ENCODE data around the gene ARPC5L. TPM values are rescaled to one million over a fixed set of nuclear protein-coding genes. Genes with fewer than 3 reads are reported as not detected.

ARPC5L gene
- total RNA-seq, 2 experiments from 2014 or later, result 76.6 to 79.4 TPM

DNA sequence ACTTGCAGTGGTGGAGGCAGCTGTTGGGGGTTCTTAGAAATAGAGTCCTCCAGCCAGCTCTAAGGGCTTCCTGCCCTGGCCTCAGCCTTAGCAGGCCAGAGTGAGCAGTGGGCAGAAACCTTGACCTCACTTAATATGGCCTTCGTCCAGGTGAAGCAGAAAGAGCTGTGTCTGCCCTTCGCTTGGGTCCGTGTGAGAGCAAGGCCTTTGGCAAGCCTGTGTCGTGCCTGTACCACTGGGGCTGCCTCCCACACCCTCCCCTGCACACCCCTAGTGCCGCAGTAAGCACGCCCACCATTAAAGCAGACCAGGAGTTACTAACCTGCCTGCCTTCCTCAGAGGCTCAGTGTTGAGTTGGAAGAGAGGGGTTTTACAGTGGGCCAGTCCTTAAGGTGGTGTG, 13.6 kb downstream of the ARPC5L start:
- ChIA-PET POLR2A (interaction anchor here (7.9 kb wide), 1 partner anchor 15 kb away, joined by 210 read pairs; the partner anchor contains the start of genes ARPC5L and RPL35), CTCF (no interaction called here)
- DNase-seq, result no peak
- Mint-ChIP-seq H3K27me3 (no peaks in the 10 kb centered on the region), H3K9me3 (no peaks in the 10 kb centered on the region), H3K4me1 (peaks cover 46% of the 10 kb centered on the region), H3K27ac (no peak overlapping the region), H3K4me3 (no peak overlapping the region), H3K36me3 (ENCODE audit: low read depth) (peaks cover 85% of the 10 kb centered on the region)

DNA sequence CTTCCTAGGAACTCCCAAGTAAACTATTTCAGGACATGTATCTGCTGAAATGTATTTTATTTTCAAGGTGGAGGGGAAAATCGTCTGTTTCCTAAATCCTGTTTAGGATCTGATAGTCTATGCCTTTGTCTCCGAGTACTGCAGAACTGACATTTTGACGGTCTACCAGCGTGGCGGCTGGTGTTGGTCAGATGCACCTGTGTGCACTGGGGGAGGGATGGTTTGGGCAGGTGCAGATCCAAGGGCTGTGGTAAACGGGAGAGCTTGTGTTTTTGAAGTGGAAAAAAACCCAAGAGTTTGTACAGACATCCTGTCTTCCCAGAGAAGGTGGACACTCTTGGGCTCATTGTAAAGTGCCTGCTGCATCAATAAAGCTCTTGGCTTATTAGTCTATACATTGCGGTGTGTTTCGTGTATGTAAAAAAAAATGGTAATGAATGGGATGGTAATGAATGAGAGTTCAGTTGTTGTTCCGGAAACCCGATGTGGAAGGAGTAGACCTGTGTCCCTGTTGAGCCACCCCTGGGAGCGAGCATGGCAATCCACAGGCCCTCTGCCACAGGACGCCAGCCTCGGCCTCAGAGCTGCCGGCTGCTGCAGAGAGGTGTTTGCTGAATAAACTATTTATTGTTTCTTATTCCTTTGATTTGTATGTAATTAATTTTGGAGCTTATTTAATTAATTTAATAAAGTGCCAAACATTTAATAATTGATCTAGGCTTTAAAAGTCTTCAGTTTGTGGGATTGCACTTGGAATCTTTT, 15.3 kb downstream of the ARPC5L start:
- Mint-ChIP-seq H3K36me3 (ENCODE audit: low read depth) (peaks cover 71% of the 10 kb centered on the region), H3K9me3 (no peaks in the 10 kb centered on the region), H3K4me1 (peaks cover 30% of the 10 kb centered on the region), H3K27me3 (no peaks in the 10 kb centered on the region), H3K27ac (no peak overlapping the region), H3K4me3 (no peak overlapping the region)
- POLR2A ChIA-PET, result interaction anchor here (0.8 to 7.5 kb wide), 7 partner anchors 7 to 25 kb away, joined by 3 to 53 read pairs (median 5); partner anchors contain the start of genes ARPC5L, RPL35 and WDR38
- CTCF ChIA-PET, result interaction anchor here (1.2 to 1.5 kb wide), 2 partner anchors 17 to 25 kb away, joined by 3 to 5 read pairs; no protein-coding TSS in a partner anchor
- no peak for DNase-seq

DNA sequence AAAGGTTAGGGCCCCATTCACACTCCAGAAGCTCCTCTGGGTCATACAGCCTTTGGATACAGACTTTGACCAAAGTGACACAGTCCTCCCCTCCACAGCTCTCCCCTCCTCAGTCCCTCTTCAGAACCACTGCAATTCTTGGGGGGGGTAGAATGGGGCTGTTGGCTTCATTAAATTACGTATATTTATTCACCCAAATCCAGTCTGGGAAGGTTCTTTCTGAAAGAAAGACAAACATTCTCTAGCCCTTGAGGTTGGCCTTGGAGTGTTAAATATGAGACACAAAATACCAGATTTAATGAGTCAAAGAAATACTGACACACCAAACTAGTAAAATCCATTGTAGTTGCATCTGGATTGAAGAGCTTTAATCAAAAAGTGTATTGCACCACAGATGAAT, 16.1 kb downstream of the ARPC5L start:
- H3K36me3 Mint-ChIP-seq (ENCODE audit: low read depth), result peaks cover 64% of the 10 kb centered on the region
- POLR2A ChIA-PET, result interaction anchor here (0.8 to 7.5 kb wide), 7 partner anchors 7 to 26 kb away, joined by 3 to 53 read pairs (median 5); partner anchors contain the start of genes ARPC5L, RPL35 and WDR38
- CTCF ChIA-PET, result interaction anchor here (0.6 to 1.5 kb wide), 3 partner anchors 16 to 26 kb away, joined by 3 to 5 read pairs (median 4); no protein-coding TSS in a partner anchor
- H3K4me3 Mint-ChIP-seq, result no peak overlapping the region
- no peak for DNase-seq
- H3K4me1 Mint-ChIP-seq, result peaks cover 21% of the 10 kb centered on the region
- H3K27ac Mint-ChIP-seq, result no peak overlapping the region
- no peaks in the 10 kb centered on the region for H3K9me3 Mint-ChIP-seq
- no peaks in the 10 kb centered on the region for H3K27me3 Mint-ChIP-seq

DNA sequence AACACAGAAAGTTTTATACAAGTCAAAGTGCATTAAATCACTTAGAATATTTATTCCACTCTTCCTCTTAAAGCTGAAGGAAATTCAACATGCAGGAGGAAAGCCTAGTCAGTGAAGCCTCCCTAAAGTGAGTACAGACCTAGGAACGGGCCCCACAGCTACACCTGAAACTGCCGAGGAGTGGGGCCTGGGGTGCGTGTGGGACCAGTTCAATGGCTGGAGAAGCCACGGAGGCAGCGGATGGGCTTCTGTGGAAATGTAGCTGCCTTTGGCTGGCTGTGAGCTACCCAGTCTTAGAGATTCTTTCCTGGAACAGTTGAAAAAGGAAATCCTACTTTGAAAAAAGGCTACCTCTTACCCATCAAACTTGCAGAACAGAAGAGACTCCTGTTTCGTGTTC, 16.6 kb downstream of the ARPC5L start:
- no peaks in the 10 kb centered on the region for H3K27me3 Mint-ChIP-seq
- peaks cover 16% of the 10 kb centered on the region for H3K4me1 Mint-ChIP-seq
- no peak overlapping the region for H3K4me3 Mint-ChIP-seq
- peaks cover 59% of the 10 kb centered on the region for H3K36me3 Mint-ChIP-seq (ENCODE audit: low read depth)
- ChIA-PET POLR2A (interaction anchor here (0.9 to 7.5 kb wide), 7 partner anchors 8 to 26 kb away, joined by 3 to 53 read pairs (median 5); partner anchors contain the start of genes ARPC5L, RPL35 and WDR38), CTCF (interaction anchor here (0.6 to 1.5 kb wide), 4 partner anchors 16 to 26 kb away, joined by 3 to 5 read pairs (median 4); partner anchors contain the start of gene WDR38)
- no peak for DNase-seq
- H3K27ac Mint-ChIP-seq, result no peak overlapping the region
- no peaks in the 10 kb centered on the region for H3K9me3 Mint-ChIP-seq

DNA sequence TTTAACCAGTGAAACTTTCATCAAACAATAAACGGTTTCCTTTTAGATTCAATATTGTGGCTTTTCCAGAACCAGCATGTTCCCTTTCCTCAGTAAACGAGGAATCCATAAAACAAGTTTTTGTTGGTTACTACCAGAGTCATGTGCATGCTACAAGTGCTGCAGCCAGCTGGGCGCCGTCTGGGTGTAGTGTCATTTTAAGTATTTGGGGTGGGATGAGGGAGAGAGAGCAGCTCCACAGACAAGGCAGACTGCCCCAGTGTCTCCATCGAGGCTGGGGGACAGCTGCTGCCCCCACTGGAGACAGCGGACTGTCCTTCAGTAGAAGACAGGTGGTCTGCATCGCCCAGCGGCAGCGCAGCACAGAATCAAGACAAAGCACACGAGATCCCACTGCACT, 17.3 kb downstream of the ARPC5L start:
- Mint-ChIP-seq H3K4me1 (peaks cover 9% of the 10 kb centered on the region), H3K36me3 (ENCODE audit: low read depth) (peaks cover 53% of the 10 kb centered on the region), H3K27ac (no peak overlapping the region), H3K4me3 (no peak overlapping the region), H3K9me3 (no peaks in the 10 kb centered on the region), H3K27me3 (no peaks in the 10 kb centered on the region)
- no peak for DNase-seq
- CTCF ChIA-PET, result interaction anchor here (1.3 to 1.4 kb wide), 2 partner anchors 26 to 265 kb away, joined by 3 read pairs; partner anchors contain the start of gene WDR38
- POLR2A ChIA-PET, result interaction anchor here (0.9 to 7.5 kb wide), 4 partner anchors 9 to 24 kb away, joined by 3 to 53 read pairs (median 7); no protein-coding TSS in a partner anchor

DNA sequence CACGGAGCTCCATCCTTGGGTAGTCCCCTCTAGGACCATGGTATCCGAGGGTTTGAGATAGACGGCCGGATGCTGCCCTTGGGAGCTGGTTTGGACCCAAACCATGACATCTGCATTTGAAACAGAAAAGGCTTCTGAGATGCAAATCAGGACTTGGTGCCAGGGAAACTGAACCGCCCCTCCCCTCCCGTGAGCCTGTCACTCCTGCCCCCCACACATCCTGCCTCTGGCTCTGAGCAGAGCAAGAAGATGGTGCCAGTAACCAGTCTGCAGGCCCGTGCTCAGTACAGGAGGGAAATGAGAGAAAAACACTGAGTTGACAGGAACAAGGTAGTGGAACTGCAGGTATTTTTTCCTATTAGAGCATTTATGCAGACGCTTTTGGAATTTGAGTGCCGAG, 18.6 kb downstream of the ARPC5L start:
- no peaks in the 10 kb centered on the region for H3K9me3 Mint-ChIP-seq
- peaks cover 3% of the 10 kb centered on the region for H3K4me1 Mint-ChIP-seq
- no peak for DNase-seq
- ChIA-PET POLR2A (interaction anchor here (0.6 to 7.5 kb wide), 4 partner anchors 10 to 452 kb away, joined by 3 to 53 read pairs (median 8); no protein-coding TSS in a partner anchor), CTCF (interaction anchor here (1.4 kb wide), 1 partner anchor 263 kb away, joined by 3 read pairs; no protein-coding TSS in a partner anchor)
- no peak overlapping the region for H3K27ac Mint-ChIP-seq
- no peaks in the 10 kb centered on the region for H3K27me3 Mint-ChIP-seq
- peaks cover 50% of the 10 kb centered on the region for H3K36me3 Mint-ChIP-seq (ENCODE audit: low read depth)
- no peak overlapping the region for H3K4me3 Mint-ChIP-seq

GRCh38 chr9:124881138-124881743, 19.3 kb downstream of the ARPC5L start:
- Mint-ChIP-seq H3K4me3 (no peak overlapping the region), H3K27ac (no peak overlapping the region), H3K9me3 (no peaks in the 10 kb centered on the region), H3K27me3 (no peaks in the 10 kb centered on the region), H3K36me3 (ENCODE audit: low read depth) (peaks cover 50% of the 10 kb centered on the region), H3K4me1 (peaks cover 3% of the 10 kb centered on the region)
- no peak for DNase-seq
- CTCF ChIA-PET, result no interaction called here
- POLR2A ChIA-PET, result interaction anchor here (1.8 to 7.5 kb wide), 3 partner anchors 11 to 20 kb away, joined by 6 to 53 read pairs (median 9); no protein-coding TSS in a partner anchor

GRCh38 chr9:124882231-124882630, 20.3 kb downstream of the ARPC5L start:
- H3K27me3 Mint-ChIP-seq, result no peaks in the 10 kb centered on the region
- no peak for DNase-seq
- peaks cover 47% of the 10 kb centered on the region for H3K36me3 Mint-ChIP-seq (ENCODE audit: low read depth)
- H3K4me3 Mint-ChIP-seq, result no peak overlapping the region
- H3K9me3 Mint-ChIP-seq, result no peaks in the 10 kb centered on the region
- CTCF ChIA-PET, result no interaction called here
- POLR2A ChIA-PET, result interaction anchor here (1.8 to 7.5 kb wide), 3 partner anchors 11 to 21 kb away, joined by 6 to 53 read pairs (median 9); no protein-coding TSS in a partner anchor
- no peaks in the 10 kb centered on the region for H3K4me1 Mint-ChIP-seq
- H3K27ac Mint-ChIP-seq, result no peak overlapping the region

DNA sequence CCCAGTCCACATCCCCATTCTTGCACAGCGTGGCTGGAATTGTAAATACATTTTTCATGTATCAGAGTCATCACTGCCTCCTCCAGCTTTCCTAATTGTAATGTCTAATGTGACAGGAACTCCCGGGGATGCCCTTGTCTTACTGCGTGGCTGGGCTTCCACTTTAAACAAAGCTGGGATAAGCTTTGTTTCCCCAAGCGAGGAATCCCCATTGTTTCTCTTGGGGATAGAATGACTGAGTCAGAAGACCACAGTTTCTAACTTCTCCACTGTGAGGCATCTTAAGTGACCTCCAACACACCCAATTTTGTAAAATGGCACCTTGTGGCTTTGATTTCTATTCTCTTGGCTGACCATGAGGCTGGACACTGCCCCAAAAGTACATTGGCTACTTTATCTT, 22.4 kb downstream of the ARPC5L start:
- Mint-ChIP-seq H3K4me1 (no peaks in the 10 kb centered on the region), H3K36me3 (ENCODE audit: low read depth) (peaks cover 35% of the 10 kb centered on the region), H3K9me3 (no peaks in the 10 kb centered on the region), H3K4me3 (no peak overlapping the region), H3K27me3 (no peaks in the 10 kb centered on the region), H3K27ac (no peak overlapping the region)
- POLR2A ChIA-PET, result interaction anchor here (1.4 to 7.5 kb wide), 2 partner anchors 14 to 23 kb away, joined by 3 to 53 read pairs; partner anchors contain the start of gene RPL35
- DNase-seq, result no peak
- CTCF ChIA-PET, result interaction anchor here (1.5 kb wide), 1 partner anchor 31 kb away, joined by 4 read pairs; the partner anchor contains the start of gene WDR38

GRCh38 chr9:124885551-124885950, 23.6 kb downstream of the ARPC5L start:
- Mint-ChIP-seq H3K36me3 (ENCODE audit: low read depth) (peaks cover 40% of the 10 kb centered on the region), H3K9me3 (no peaks in the 10 kb centered on the region), H3K27ac (no peak overlapping the region), H3K4me1 (no peaks in the 10 kb centered on the region), H3K4me3 (no peak overlapping the region), H3K27me3 (no peaks in the 10 kb centered on the region)
- ChIA-PET CTCF (interaction anchor here (1.5 kb wide), 1 partner anchor 33 kb away, joined by 4 read pairs; the partner anchor contains the start of gene WDR38), POLR2A (interaction anchor here (0.6 kb wide), 1 partner anchor 159 kb away, joined by 3 read pairs; no protein-coding TSS in a partner anchor)
- no peak for DNase-seq

GRCh38 chr9:124886461-124886860, 24.5 kb downstream of the ARPC5L start:
- no peak for DNase-seq
- H3K4me3 Mint-ChIP-seq, result no peak overlapping the region
- no peaks in the 10 kb centered on the region for H3K9me3 Mint-ChIP-seq
- CTCF ChIA-PET, result no interaction called here
- no peaks in the 10 kb centered on the region for H3K27me3 Mint-ChIP-seq
- H3K4me1 Mint-ChIP-seq, result no peaks in the 10 kb centered on the region
- peaks cover 46% of the 10 kb centered on the region for H3K36me3 Mint-ChIP-seq (ENCODE audit: low read depth)
- H3K27ac Mint-ChIP-seq, result peak overlapping the region; percentile 3
- POLR2A ChIA-PET, result no interaction called here

DNA sequence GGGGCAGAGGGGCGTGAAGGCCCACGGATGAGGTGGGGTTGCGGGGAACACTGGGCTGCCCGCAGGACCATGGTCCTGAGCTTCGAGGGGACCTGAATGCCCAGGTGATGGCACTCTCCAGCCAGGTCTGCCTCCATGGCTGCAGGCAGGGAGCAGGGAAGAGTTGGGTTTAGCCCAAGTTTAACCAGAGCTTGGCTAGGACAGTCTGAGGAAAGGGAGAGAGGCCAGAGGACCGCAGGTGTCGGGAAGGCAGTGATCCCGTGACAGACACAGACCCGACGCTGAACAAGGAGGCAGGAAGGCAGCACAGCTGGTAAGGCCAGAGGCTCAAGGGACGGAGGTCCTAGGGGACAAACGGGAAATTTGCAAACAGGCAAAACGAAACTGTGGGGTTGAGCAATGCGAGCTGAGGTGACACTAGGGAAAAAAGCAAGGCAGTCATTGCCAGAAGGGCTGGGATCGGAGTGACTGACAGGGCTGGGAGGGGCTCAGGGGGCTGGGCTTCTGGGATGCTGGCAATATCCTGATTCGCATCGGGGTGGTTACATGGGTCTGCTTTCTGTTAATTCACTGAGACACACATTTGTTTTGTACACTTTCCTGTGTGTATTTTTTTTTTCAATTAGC, 25.0 kb downstream of the ARPC5L start:
- Mint-ChIP-seq H3K9me3 (no peaks in the 10 kb centered on the region), H3K4me1 (no peaks in the 10 kb centered on the region), H3K27me3 (no peaks in the 10 kb centered on the region), H3K27ac (no peak overlapping the region), H3K4me3 (no peak overlapping the region), H3K36me3 (ENCODE audit: low read depth) (peaks cover 43% of the 10 kb centered on the region)
- CTCF ChIA-PET, result no interaction called here
- DNase-seq, result no peak
- POLR2A ChIA-PET, result no interaction called here

Data from activated CD4-positive, alpha-beta memory T cell treated with anti-CD3 and anti-CD28 coated beads, Interleukin-2, amount 10 ng/mL, durations not matched to agents 7 days and 5 days (primary cell).